PC-9 (cell line): ENCODE results near the gene NT5C2.

Experiments
- CTCF ChIP-seq: fragments of 200-600 bp; sonication (generic); conservative IDR thresholded peaks from 2 replicates; pipeline ENCODE4 v1.6.1; 2017; ENCODE audit warnings: mixed run types, antibody characterized with exemption, mild to moderate bottlenecking, moderate library complexity
- EZH2 ChIP-seq: fragments of 200-600 bp; sonication (generic); IDR thresholded peaks from 2 replicates; pipeline ENCODE4 v1.8.0; 2017; ENCODE audit warnings: antibody characterized with exemption, low read depth

GRCh38 chr10:103064956-103065355 is 128.1 kb downstream of the NT5C2 start:
- no peak for TF ChIP-seq CTCF
- TF ChIP-seq EZH2 = no peak
